GM12801 (cell line): ENCODE data around the gene GGN.

Experiments
- TF ChIP-seq, protein P1 (sequence below): IDR thresholded peaks from one replicate; pipeline ENCODE4 v1.5.1; 2011; ENCODE audit warnings: control low read depth; ENCODE audit not compliant: insufficient read length; ENCODE audit errors: extremely low read depth

The GGN gene

DNA sequence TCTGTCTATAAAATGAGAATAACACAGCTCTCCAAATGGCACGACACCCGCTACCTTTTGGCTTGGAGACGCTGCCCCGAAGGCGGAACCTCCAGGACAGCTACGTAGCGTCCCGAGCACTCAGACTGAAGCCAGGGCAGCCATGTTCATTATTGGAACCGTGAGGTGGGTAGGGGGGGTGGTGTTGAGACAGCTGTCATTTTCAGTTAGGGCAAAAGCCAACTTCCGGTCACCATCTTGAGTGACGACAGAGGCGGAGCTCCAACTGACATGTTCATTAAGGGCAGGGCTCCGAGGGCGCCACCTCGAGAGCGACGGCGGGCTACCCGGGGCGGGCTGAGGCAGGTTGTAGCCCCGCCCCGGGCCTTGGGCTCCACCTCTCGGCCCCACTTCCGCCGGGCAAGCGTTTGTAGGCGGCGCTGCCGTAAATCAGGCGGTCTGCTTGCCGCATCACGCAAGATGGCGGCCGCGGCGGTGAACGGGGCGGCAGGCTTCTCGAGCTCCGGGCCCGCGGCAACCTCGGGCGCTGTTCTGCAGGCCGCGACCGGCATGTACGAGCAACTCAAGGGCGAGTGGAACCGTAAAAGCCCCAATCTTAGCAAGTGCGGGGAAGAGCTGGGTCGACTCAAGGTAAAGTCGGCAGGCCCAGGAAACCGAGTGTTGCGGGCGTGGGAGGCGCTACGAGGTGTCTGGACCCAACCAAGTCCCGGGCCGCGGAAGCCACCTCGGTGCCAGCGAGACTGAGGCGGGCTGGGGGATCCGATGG lies 13.3 kb downstream of the GGN start, which contains the start of gene PSMD8:
PSMD8 (plus strand) TSS at position 240 of the 766 bp plus-strand sequence; CDS start at position 271, 31 bp downstream.
- TF ChIP-seq, protein P1, sequence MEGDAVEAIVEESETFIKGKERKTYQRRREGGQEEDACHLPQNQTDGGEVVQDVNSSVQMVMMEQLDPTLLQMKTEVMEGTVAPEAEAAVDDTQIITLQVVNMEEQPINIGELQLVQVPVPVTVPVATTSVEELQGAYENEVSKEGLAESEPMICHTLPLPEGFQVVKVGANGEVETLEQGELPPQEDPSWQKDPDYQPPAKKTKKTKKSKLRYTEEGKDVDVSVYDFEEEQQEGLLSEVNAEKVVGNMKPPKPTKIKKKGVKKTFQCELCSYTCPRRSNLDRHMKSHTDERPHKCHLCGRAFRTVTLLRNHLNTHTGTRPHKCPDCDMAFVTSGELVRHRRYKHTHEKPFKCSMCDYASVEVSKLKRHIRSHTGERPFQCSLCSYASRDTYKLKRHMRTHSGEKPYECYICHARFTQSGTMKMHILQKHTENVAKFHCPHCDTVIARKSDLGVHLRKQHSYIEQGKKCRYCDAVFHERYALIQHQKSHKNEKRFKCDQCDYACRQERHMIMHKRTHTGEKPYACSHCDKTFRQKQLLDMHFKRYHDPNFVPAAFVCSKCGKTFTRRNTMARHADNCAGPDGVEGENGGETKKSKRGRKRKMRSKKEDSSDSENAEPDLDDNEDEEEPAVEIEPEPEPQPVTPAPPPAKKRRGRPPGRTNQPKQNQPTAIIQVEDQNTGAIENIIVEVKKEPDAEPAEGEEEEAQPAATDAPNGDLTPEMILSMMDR = no peak

DNA sequence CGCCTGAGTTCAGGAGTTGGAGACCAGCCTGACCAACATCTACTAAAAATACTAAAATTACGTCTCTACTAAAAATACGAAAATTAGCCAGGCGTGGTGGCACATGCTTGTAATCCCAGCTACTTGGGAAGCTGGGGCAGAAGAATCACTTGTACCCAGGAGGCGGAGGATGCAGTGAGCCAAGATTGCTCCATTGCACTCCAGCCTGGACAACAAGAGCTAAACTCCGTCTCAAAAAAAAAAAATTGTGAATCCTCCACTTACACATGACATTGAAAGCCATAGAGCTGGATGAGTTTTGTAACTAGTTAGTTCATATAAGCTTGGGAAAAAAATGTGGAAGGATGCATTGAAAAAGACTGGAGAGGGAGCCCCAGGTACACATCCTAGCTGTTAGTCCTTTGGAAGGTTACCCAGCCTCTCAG lies 13.9 kb downstream of the GGN start:
- TF ChIP-seq, protein P1 = no peak

DNA sequence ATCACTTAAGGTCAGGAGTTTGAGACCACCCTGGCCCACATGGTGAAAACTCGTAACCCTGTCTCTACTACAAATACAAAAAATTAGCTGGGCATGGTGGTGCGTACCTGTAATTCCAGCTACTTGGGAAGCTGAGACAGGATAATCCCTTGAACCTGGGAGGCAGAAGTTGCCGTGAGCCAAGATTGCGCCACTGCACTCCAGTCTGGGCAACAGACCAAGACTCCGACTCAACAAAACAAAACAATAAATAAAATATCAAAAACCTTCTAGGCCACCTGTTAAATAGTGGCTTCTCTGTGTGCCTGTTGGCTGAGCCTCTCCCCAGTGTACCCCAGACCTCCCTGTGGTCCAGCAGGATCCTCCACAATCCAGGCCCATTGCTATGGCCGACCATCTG lies 16.8 kb downstream of the GGN start:
- TF ChIP-seq, protein P1 = no peak

DNA sequence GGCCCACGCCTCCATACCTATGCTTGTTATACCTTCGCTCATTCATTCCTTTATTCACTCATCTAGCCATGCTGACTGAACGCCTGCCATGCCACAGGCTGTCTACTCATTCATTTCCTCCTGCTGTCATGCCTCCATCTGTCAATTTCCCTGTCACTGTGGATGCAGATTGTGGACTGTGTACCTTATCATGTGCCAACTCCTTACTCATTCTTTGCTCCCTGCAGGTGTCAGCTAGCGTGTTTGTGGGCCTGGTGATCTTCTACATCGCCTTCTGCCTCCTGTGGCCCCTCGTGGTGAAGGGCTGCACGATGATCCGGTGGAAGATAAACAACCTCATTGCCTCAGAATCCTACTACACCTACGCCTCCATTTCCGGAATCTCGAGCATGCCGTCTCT lies 17.5 kb downstream of the GGN start:
- TF ChIP-seq, protein P1 = no peak

DNA sequence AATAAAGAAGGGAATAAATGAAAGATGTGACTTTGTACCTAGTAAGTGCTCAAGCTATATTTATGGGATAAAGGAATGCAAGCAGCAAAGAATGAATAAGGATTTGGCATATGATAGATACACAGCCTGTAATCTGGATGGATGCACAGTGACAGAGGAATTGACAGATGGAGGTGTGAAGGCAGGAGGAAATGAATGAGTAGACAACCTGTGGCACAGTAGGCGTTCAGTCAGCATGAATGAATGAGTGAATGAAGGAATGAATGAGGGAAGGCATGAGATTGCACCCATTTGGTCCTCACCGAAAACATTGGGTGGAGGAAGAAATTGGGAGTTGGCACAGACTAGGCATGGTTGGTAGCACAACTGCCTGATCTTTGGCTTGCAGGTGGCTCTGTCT lies 18.2 kb downstream of the GGN start:
- TF ChIP-seq, protein P1 = no peak

DNA sequence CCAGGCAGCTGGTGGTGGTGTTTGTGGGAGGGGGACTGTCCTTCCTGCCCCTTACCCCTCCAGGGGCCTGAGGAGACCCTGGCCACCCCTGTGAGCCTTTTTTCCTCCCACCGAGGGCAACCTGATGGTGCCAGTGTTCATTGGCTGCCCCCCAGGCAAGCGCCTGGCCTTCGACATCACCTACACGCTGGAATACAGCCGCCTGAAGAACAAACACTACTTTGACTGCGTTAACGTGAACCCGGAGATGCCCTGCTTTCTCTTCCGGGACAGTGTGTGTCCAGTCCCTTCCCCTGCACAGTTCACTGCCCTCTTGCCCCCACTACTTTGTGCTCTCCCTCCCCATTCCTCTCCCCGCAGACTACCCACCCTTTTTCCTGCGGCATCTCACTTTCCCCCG lies 20.8 kb downstream of the GGN start:
- TF ChIP-seq, protein P1 = no peak

DNA sequence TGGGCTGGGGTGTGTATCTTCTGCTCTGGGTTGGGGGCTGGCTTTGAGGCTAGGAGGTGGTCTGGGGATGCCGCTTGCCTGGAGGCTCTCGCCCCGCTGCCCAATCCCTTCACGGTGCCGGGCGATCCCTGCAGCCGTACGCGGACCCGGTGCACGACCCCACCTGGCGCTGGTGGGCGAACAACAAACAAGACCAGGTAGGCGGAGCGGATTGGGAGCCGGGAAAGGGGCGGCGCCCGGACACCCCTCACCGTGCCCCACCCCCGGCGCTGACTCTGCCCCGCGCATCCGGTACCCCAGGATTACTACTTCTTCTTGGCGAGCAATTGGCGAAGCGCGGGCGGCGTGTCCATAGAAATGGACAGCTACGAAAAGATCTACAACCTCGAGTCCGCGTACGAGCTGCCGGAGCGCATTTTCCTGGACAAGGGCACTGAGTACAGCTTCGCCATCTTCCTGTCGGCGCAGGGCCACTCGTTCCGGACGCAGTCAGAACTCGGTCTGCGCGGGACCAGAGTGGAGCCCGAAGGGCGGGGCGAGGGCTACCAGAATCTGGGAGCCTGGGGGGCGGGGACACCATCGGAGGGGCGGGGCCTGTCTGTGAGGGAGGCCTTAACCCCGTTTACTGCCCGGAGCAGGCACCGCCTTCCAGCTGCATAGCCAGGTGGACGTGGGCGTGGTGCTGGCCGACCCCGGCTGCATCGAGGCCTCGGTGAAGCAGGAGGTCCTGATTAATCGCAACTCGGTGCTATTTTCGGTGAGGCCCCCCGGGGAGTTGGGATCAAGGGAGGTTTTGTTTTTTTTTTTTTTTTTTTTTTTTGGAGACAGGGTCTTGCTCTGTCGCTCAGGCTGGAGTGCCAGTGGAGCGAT lies 25.5 kb downstream of the GGN start:
- TF ChIP-seq, protein P1 = no peak
